Heart left ventricle (tissue), 16 donors: Measurements from ENCODE around the gene CTDSP2. TPM values are rescaled to one million over a fixed set of nuclear protein-coding genes. Genes with fewer than 3 reads are reported as not detected.
A peak's percentile ranks its signal among the peaks of the same experiment; 100 is the strongest.

Source experiments
- ATAC-seq, 4 donors: fragments of 200-7000 bp; cut with Tn5 transposase; one replicate each; pipeline ENCODE4 v1.9.1; 2020 to 2022; ENCODE audit warnings: moderate library complexity in 4 of 4, mild to moderate bottlenecking in 3 of 4, moderate number of reproducible peaks in 1 of 4
- DNase-seq, 5 donors: peaks; one replicate each; pipeline ENCODE4 v3.0.0-alpha.2; 2020
- H3K27ac ChIP-seq, 12 donors: fragments of 200-600 bp; sonication (generic) in 4 of 12; one replicate each; pipeline versions ENCODE4 v1.5.0 to v1.8.0; 2016 to 2022; ENCODE audit warnings: mild to moderate bottlenecking in 2 of 12
- H3K27me3 ChIP-seq, 9 donors: fragments of 200-600 bp; sonication (generic) in 2 of 9; one replicate each; pipeline versions ENCODE4 v1.5.1 to v1.8.0; 2016 to 2022; ENCODE audit warnings: mild to moderate bottlenecking in 3 of 9
- H3K36me3 ChIP-seq, 9 donors: fragments of 200-600 bp; sonication (generic) in 2 of 9; one replicate each; pipeline versions ENCODE4 v1.5.0 to v1.8.0; 2018 to 2022; ENCODE audit warnings: mild to moderate bottlenecking in 2 of 9
- H3K4me1 ChIP-seq, 12 donors: fragments of 200-600 bp; sonication (generic) in 4 of 12; one replicate each; pipeline versions ENCODE4 v1.5.0 to v1.8.0; 2016 to 2022; ENCODE audit warnings: mild to moderate bottlenecking in 3 of 12
- H3K4me3 ChIP-seq, 12 donors: fragments of 200-600 bp; sonication (generic) in 4 of 12; one replicate each; pipeline versions ENCODE4 v1.5.0 to v1.8.0; 2017 to 2022; ENCODE audit warnings: mild to moderate bottlenecking in 9 of 12, moderate library complexity in 4 of 12
- H3K9me3 ChIP-seq, 12 donors: fragments of 200-600 bp; sonication (generic) in 4 of 12; one replicate each; pipeline versions ENCODE4 v1.5.0 to v1.8.0; 2016 to 2022; ENCODE audit warnings: mild to moderate bottlenecking in 1 of 12
- POLR2A ChIP-seq, 2 donors: fragments of 450-650 bp; IDR thresholded peaks; one replicate each; pipeline ENCODE4 v1.6.1; 2017; ENCODE audit warnings: antibody characterized with exemption in 2 of 2, mild to moderate bottlenecking in 2 of 2, moderate library complexity in 2 of 2
- WGBS, 4 donors: extraction: QIAGEN DNeasy Blood & Tissue Kit in 2 of 4; methylation state at CpG; one replicate each; pipeline versions ENCODE4 v1.1.5 to v1.1.7; 2013 to 2018; 5-methylcytosine and 5-hydroxymethylcytosine counted together
- intact Hi-C, 10 donors: fragments of 100-400 bp; cut with DNase I; formaldehyde crosslinking; loops; one replicate each; pipeline versions ENCODE4 v1.11.1 to v1.14.2; 2022
- polyA plus RNA-seq, 2 donors: library from polyadenylated mRNA; stranded (reverse); fragments of 200-250 nt; gene quantifications; one replicate each; pipeline ENCODE4 v1.2.3, GENCODE V29; 2013
- total RNA-seq, 9 donors: library from RNA; depleted of rRNA in 2 of 9; stranded (reverse); fragments of >200 nt in 2 of 9; fragmentation: NEBNext Ultra II Directional in 3 of 9; extraction: Animal tissue kit (Norgen Biotek cat#: 25700) in 3 of 9; gene quantifications; one replicate each; pipeline versions ENCODE4 v1.1.0 to v1.2.4, GENCODE V29; 2016 to 2023
- TF ChIP-seq, protein P1 (sequence below), 12 donors: fragments of 200-600 bp; sonication (generic) in 4 of 12; IDR thresholded peaks; one replicate each; pipeline versions ENCODE4 v1.5.0 to v1.8.0; 2018 to 2022; ENCODE audit warnings: antibody characterized with exemption in 12 of 12, mild to moderate bottlenecking in 5 of 12
- donor health status: ischemic (EF 13 %, LVEDD 7.1; RV severe dilation, severe dysfunction).
- donor health status: healthy with polysubstance abuse.
- donor health status: DM: no; HTN: yes; CAD: no.
- donor health status: DM: no; HTN: no; CAD: no.
- donor health status: ischemic (EF 25% LVEDD 6.9; RV normal size, moderate dysfunction).
- donor health status: ischemic (EF 25% LVEDD 5.7; RV mildly dilated, moderate dysfunction).
- donor health status: healthy.
- donor health status: DM: yes; HTN: yes; CAD: no.
- donor health status: ischemic (EF 35%, LVEDD 5.7; RV mildly dilated, moderate dysfunction).
- donor health status: nonischemic (EF 11% LVEDD 7.7; RV severe dilation, severe dysfunction).
- donor health status: DM: yes; HTN: yes; CAD: no.
- donor health status: PGD.
- donor health status: ischemic (EF 29% LVEDD 5.4; RV normal size, mild dysfunction).
- donor health status: nonischemic (EF 23%, LVEDD 6.1; RV moderate dilation, normal function).

Gene CTDSP2
- total and polyA plus RNA-seq, 11 donors = 28.0 to 191 (median 82.9) TPM

DNA sequence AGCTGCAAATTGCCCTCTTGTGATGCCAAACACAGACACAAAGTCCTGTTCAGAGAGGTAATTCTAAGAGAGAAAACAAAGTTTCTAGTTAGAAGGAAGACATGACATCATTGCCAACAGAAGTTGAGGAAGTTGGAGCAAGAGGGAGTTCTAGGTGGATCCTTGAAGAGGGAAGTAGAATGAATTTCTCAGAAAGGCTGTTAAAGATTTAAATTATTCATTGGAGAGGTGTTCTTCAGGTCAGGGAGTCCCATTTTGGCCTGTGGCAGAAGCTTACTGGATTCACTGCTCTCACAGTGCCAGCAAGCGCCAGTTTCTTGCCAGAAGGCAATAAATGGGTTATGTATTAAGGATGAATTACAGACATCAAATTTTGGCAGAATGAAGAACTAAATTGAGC, 48.6 kb downstream of the CTDSP2 start:
- H3K27me3 ChIP-seq = no peaks in the 10 kb centered on the region
- WGBS, 4 donors = 92 to 96% (median 95%) methylated on average over 1 of the region's 1 CpG

GRCh38 chr12:57796996-57797395, 49.5 kb downstream of the CTDSP2 start:
- TF ChIP-seq, protein P1, sequence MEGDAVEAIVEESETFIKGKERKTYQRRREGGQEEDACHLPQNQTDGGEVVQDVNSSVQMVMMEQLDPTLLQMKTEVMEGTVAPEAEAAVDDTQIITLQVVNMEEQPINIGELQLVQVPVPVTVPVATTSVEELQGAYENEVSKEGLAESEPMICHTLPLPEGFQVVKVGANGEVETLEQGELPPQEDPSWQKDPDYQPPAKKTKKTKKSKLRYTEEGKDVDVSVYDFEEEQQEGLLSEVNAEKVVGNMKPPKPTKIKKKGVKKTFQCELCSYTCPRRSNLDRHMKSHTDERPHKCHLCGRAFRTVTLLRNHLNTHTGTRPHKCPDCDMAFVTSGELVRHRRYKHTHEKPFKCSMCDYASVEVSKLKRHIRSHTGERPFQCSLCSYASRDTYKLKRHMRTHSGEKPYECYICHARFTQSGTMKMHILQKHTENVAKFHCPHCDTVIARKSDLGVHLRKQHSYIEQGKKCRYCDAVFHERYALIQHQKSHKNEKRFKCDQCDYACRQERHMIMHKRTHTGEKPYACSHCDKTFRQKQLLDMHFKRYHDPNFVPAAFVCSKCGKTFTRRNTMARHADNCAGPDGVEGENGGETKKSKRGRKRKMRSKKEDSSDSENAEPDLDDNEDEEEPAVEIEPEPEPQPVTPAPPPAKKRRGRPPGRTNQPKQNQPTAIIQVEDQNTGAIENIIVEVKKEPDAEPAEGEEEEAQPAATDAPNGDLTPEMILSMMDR (IDR thresholded peaks at IDR 0.05) = no peak
- TF ChIP-seq POLR2A (IDR thresholded peaks at IDR 0.05) = no peak
- peaks cover 0 to 13% (median 0%) of the 10 kb centered on the region in 12 donors for H3K4me1 ChIP-seq
- no peaks in the 10 kb centered on the region for H3K9me3 ChIP-seq
- intact Hi-C loops = no loop called here
- peak overlapping the region in 1 of 12 donors; percentile 48 for H3K27ac ChIP-seq
- H3K4me3 ChIP-seq = no peak overlapping the region
- ATAC-seq (no peak), DNase-seq (no peak)
- H3K27me3 ChIP-seq = no peaks in the 10 kb centered on the region
- WGBS, 4 donors = 92 to 100% (median 96%) methylated on average over 1 of the region's 1 CpG
- H3K36me3 ChIP-seq = peaks cover 6 to 100% (median 98%) of the 10 kb centered on the region in 9 donors

More for the DNA sequence above, 48.6 kb downstream of the CTDSP2 start:
- Histone ChIP-seq H3K4me1 (peaks cover 0 to 13% (median 0%) of the 10 kb centered on the region in 12 donors), H3K36me3 (peaks cover 6 to 100% (median 98%) of the 10 kb centered on the region in 9 donors), H3K27ac (peak overlapping the region in 1 of 12 donors; percentile 48), H3K9me3 (no peaks in the 10 kb centered on the region), H3K4me3 (no peak overlapping the region)
- no peak for TF ChIP-seq POLR2A (IDR thresholded peaks at IDR 0.05)
- TF ChIP-seq, protein P1 (IDR thresholded peaks at IDR 0.05) = no peak
- no peak for ATAC-seq
- DNase-seq = no peak
- intact Hi-C loops = no loop called here

GRCh38 chr12:57795354-57795753, 51.2 kb downstream of the CTDSP2 start:
- peak overlapping the region in 1 of 12 donors; percentile 47 for H3K27ac ChIP-seq
- peaks cover 0 to 100% (median 96%) of the 10 kb centered on the region in 9 donors for H3K36me3 ChIP-seq
- no peak for DNase-seq
- no peak overlapping the region for H3K4me3 ChIP-seq
- ATAC-seq = no peak
- 90 to 93% (median 91%) methylated on average over 6 of the region's 6 CpGs for WGBS, 4 donors
- H3K4me1 ChIP-seq = peaks cover 0 to 13% (median 0%) of the 10 kb centered on the region in 12 donors
- H3K27me3 ChIP-seq = no peaks in the 10 kb centered on the region
- no peak for TF ChIP-seq POLR2A (IDR thresholded peaks at IDR 0.05)
- TF ChIP-seq, protein P1 (IDR thresholded peaks at IDR 0.05) = no peak
- no peaks in the 10 kb centered on the region for H3K9me3 ChIP-seq
- intact Hi-C loops = no loop called here

DNA sequence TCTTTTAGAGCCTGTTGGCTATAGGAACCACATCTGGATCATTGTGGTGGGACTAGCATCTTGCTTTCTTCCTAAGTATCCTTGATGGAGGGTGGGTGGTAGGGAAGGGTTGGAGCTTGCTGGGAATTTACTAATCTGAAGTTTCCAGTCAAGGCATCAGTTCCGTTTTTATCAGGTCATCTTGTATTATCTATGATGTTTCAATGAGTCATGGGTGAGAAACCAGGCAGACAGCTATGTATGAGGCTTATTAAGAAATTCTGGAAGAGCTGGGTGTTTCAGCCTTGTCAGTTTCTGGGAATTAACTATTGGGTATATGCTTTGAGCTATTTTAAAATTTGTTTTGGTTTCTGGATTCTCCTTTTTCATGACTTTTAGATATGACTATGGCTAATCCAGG, 52.6 kb downstream of the CTDSP2 start:
- peak overlapping the region in 1 of 12 donors; percentile 56 for H3K27ac ChIP-seq
- ATAC-seq (peak in 1 of 4 donors; percentile 50), DNase-seq (no peak)
- peaks cover 0 to 99% (median 96%) of the 10 kb centered on the region in 9 donors for H3K36me3 ChIP-seq
- H3K9me3 ChIP-seq = no peaks in the 10 kb centered on the region
- 29 to 50% (median 44%) methylated on average over 1 of the region's 1 CpG for WGBS, 4 donors
- TF ChIP-seq, protein P1 (IDR thresholded peaks at IDR 0.05) = no peak
- TF ChIP-seq POLR2A (IDR thresholded peaks at IDR 0.05) = no peak
- no peaks in the 10 kb centered on the region for H3K27me3 ChIP-seq
- H3K4me1 ChIP-seq = peaks cover 0 to 13% (median 0%) of the 10 kb centered on the region in 12 donors
- H3K4me3 ChIP-seq = no peak overlapping the region
- intact Hi-C loops = no loop called here
